Measurements from ENCODE around the gene EXOC3L1. TPM values are rescaled to one million over a fixed set of nuclear protein-coding genes. Genes with fewer than 3 reads are reported as not detected.

Gene EXOC3L1
- total RNA-seq, 2 donors from 2014 or later, result 0.36 TPM; not detected in 1

DNA sequence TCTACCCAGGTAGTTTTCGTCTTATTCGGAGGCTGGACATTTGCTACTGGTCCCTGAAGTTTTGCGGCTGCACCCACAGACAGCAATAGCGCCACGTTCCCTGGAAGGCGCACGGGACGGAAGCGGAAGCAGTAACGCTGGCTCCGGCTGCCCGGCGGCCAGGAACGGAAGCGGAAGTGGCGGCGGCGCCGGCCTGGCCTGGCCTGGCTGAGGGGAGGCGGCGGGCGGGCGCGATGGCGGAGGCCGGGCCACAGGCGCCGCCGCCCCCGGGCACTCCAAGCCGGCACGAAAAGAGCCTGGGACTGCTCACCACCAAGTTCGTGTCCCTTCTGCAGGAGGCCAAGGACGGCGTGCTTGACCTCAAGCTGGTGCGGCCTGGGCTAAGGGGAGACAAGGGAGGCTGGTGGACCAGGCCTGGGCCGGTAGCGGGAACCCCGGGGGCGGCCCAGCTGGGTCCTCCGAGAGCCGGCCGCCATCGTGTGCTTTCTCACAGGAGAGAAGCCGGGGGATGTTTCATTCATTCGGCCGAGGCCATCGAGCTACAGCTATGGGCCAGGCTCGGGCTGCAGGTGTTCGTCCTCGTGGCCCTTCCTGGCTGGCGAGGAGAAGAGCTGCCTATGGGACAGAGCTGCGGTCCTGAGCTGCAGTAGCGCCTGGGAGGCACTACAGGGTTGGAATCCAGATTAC is 2.2 kb upstream of the EXOC3L1 start, which contains the start of gene E2F4:
Gene E2F4 (plus strand): TSS at position 161 of the 687 bp plus-strand sequence. CDS start 73 bp downstream, at position 234.
- peak within 1 kb of the TSS; percentile 92 to 96 for H3K27ac Mint-ChIP-seq
- H3K36me3 Mint-ChIP-seq, result peaks cover 25 to 44% of the 10 kb centered on the region in 2 donors

DNA sequence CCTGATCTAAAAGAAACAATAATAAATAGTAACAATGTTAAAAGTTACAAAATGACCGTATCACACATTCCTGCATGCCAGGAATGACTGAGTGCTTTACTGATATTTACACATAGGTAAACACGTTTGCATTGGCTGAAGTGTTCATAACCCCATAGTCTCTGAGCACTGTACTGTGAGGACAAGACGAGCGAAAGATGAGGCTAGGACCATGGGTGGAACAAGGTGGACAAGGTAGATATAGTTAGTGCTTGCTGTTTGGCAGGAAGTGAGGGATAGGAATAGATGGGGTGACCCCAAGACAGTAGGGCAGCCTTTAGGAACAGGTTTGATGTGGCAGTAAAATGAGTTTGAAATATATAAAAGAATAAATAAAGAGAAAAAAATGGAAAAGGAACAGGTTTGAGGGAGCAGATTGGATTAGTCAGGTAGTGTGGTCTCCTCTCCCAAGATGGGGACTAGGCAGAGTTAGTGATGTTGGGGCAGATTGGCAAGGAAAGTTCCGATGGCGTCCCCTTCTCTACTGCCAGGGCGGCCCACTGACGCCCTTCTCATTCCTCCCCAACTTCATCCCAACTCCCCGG is 1.6 kb upstream of the EXOC3L1 start:
- Mint-ChIP-seq H3K36me3 (peaks cover 20 to 38% of the 10 kb centered on the region in 2 donors), H3K9me3 (no peaks in the 10 kb centered on the region), H3K27ac (peak overlapping the region; percentile 85 to 92)
- ATAC-seq (peak; percentile 15 to 18), DNase-seq (ENCODE audit: low spot score in 2 of 2) (no peak)

More for the DNA sequence above, 2.2 kb upstream of the EXOC3L1 start, which contains the start of gene E2F4:
- peak; percentile 90 to 91 for DNase-seq (ENCODE audit: low spot score in 2 of 2)
- H3K9me3 Mint-ChIP-seq, result no peaks in the 10 kb centered on the region
- ATAC-seq, result peak; percentile 99

DNA sequence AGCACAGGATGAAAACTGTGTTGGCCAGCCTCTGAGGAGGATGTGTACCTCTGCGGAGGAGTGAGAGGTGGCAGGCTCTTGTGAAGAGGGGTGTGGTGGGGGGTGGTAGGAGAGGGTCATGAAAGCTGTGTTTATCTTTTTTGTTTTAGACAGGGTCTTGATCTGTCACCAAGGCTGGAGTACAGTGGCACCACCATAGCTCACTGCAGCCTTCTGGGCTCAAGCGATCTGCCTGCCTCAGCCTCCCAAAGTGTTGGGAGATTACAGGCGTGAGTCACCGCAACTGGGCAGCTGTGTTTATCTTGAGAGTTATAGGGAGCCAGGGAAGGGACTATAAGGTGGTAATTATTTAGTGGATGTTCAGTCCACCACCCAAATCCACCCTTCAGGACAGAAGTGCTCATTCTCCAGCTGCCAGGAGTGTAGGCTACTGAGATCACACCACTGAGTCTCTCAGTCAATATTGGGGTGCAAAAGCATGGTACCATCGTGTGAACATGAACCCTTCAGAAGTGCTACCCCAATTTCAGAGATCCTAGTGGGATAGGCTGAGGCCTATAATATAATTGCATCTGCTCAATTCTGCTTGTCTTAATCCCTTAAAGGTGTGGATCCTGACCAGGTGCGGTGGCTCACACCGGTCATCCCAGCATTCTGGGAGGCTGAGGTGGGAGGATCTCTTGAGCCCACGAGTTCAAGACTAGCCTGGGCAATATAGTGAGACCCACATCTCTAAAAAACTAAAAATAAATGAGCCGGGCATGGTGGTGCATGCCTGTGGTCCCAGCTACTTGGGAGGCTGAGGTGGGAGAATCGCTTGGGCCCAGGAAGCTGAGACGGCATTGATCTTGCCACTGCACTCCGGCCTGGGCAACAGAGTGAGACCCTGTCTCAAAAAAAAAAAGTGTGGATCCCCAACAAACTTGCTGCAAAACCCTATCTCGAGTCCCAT is 788 bp upstream of the EXOC3L1 start:
- no peak for ATAC-seq
- peak overlapping the region in 1 of 2 donors; percentile 92 for H3K27ac Mint-ChIP-seq
- no peak for DNase-seq (ENCODE audit: low spot score in 2 of 2)
- H3K9me3 Mint-ChIP-seq, result no peaks in the 10 kb centered on the region
- H3K36me3 Mint-ChIP-seq, result peaks cover 13 to 30% of the 10 kb centered on the region in 2 donors

DNA sequence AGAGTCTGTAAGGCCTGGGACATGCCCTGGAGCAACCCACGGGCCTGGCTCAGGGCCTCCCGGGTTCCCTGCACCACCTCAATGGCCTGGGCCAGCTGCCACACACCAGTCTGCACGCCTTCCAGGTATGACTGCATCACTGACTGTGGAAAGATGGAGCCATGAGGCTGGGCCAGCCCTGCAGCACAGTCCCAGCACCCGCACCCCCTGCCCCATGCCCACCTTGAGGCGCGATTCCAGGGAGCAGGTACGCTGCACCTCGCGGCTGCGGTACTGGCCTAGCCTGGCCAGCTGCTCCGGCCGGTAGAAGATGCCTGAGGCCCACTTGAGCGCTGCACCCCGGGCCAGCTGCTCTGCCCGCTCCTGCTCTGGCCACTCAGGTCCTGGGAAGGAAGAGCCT is 1.1 kb downstream of the EXOC3L1 start:
- no peak for ATAC-seq
- H3K27ac Mint-ChIP-seq, result no peak overlapping the region
- no peak for DNase-seq (ENCODE audit: low spot score in 2 of 2)
- H3K9me3 Mint-ChIP-seq, result no peaks in the 10 kb centered on the region
- H3K36me3 Mint-ChIP-seq, result peaks cover 7 to 22% of the 10 kb centered on the region in 2 donors

DNA sequence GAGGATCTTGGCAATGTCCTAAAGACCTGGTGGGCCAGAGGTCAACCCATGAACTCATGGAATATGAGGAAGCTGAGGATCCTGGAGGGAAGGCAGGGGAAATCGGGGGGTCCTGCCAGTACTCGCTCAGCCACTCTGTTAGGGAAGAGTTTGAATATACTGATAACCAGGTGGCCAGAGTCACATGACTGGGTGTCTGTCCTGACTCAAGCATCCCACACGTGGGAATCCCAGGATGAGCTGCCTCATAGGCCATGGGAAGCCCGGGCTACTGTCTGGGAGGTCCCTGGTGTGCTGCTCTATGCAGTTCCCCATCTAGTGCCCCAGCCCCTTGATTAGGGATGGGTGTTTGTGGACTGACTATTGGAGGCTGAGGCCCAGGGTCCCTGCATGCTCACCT is 1.6 kb downstream of the EXOC3L1 start:
- no peaks in the 10 kb centered on the region for H3K9me3 Mint-ChIP-seq
- DNase-seq (ENCODE audit: low spot score in 2 of 2), result no peak
- peaks cover 6 to 18% of the 10 kb centered on the region in 2 donors for H3K36me3 Mint-ChIP-seq
- H3K27ac Mint-ChIP-seq, result no peak overlapping the region
- no peak for ATAC-seq

DNA sequence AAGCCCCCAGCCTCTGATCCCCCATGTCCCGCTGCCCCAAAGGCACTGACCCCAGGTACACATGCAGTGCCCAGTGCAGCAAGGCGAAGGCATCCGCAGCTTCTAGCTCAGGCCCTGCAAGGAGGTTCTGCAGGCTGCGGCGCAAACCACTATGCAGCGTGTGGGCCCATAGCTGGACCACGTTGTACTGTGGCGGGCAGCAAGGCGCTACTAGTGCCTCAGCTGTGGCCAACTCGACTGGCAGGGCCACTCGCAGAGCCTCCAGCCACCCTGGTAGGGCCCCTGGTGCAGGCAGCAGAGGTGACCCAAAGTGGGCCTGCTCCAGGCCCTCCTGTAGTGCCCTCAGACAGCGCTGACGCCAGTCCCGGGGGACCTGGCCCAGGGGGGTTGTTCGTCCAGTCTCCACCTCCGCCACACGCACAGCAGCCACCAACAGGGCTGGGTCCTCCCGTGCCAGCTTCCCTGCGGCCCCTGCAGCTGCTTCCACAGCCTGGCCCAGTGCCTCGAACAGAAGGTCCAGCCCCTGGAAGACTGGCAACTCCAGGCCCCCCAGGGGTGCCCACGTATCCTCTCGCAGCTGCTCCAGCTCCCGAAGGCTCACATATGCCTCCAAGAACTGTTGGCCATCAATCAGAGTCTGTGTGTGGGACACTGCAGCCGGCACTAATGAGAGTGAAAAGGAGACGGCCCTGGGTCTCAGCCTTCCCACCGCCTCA is 2.6 kb downstream of the EXOC3L1 start:
- Mint-ChIP-seq H3K9me3 (no peaks in the 10 kb centered on the region), H3K27ac (no peak overlapping the region), H3K36me3 (peaks cover under 1 to 9% of the 10 kb centered on the region in 2 donors)
- no peak for DNase-seq (ENCODE audit: low spot score in 2 of 2)
- no peak for ATAC-seq

DNA sequence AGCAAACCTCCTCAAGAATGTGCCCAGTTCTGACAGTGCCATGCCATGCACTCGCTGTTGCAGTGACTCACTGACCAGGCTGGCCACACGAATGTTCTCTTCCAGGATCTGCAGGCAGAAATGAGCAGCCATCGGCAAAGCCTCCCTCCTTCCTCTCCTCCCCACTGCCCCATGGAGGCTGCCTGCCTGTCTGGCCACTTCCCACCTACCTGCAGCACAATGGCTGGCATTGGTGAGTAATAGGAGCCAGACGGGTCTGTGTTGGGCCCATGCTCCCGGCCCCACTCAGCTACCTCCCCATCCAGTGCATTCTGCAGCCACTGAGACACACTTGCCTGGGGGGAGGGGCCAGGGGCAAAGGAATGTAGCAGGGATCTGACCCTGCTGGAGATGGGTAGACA is 3.4 kb downstream of the EXOC3L1 start:
- Mint-ChIP-seq H3K9me3 (no peaks in the 10 kb centered on the region), H3K36me3 (peaks cover 0 to 5% of the 10 kb centered on the region in 2 donors), H3K27ac (no peak overlapping the region)
- ATAC-seq (no peak), DNase-seq (ENCODE audit: low spot score in 2 of 2) (no peak)

DNA sequence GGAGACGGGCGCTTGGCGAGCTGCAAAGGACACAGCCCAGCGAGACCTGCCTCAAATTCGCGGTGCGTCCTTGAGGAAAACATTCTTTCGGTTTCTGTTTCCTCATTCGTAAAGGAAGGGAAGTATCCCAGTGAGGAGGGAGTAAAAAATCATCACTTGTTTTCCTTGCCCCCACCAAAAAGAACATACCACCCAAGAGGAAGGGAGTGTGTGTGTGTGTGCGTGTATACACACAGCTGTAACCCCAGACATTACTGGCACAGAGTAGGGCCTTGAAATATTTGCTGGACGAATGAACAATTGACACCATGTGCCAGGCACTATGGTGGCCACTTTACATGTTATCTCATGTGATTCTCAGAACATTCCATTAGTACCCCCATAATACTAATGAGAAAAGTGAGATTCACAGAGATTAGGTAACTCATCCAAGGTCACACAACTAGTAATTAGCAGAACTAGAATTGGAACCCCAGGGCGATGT is 4.2 kb downstream of the EXOC3L1 start:
- Mint-ChIP-seq H3K9me3 (no peaks in the 10 kb centered on the region), H3K27ac (no peak overlapping the region), H3K36me3 (no peaks in the 10 kb centered on the region)
- DNase-seq (ENCODE audit: low spot score in 2 of 2) (no peak), ATAC-seq (no peak)

DNA sequence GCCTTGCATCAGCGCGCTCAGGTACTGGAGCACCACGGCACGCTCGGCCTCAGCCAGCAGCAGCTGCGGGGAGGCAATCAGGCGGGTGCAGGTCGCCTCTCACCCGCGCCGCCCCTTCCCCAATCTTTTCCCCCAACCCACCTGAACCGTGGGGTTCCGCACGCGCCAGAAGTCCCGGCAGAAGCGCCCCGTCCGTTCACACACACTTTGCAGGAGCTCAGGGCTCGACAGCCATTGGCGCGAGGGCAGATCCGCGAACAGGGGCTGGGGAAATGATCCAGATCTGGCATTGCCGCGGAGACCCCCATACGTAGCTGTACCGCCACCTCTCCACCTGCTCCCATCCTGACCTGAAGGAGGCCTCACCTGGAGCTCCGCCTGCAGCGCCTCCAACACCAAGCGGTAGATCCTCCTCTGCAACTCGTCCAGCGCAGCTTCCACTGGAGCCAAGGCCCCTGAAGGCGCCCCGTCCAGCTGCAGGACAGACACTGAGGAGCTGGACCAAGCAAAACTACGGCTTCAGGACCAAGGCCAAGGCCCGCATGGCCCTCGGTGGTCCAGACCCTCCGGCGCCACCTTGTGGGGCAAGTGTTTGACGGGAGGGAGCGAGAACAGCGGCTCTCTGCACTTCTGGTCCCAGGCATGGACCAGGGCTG is 4.8 kb downstream of the EXOC3L1 start:
- H3K27ac Mint-ChIP-seq, result peak overlapping the region in 1 of 2 donors; percentile 68
- DNase-seq (ENCODE audit: low spot score in 2 of 2) (peak; percentile 74 to 91), ATAC-seq (peak in 1 of 2 donors; percentile 26)
- no peaks in the 10 kb centered on the region for H3K9me3 Mint-ChIP-seq
- no peaks in the 10 kb centered on the region for H3K36me3 Mint-ChIP-seq

DNA sequence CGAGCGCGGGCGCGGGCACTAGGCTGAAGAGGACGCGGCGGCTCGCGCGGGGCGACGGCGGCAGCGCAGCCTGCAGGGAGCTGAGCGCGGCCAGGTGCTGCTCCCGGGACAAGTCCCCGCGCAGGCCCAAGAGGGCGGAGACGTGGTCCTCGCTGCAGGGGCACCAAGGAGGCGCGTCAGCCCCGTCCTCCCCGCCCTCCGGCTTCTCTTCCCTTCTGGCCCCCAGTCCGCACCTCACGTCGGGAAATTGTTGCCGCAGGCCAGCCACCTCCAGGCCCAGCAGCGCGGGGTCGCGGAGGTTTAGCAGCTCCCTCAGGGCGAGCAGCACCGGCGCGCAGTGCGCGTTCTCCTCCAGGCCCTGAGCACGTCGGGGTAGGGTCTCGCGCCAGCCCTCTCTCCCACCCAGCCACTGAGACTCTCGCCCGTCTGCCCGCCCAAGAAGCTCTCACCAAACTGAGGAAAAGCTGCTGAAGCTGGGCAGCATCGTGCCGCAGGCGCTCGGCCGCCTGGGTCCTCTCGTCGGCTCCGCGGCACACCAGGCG is 5.4 kb downstream of the EXOC3L1 start:
- Mint-ChIP-seq H3K36me3 (no peaks in the 10 kb centered on the region), H3K9me3 (no peaks in the 10 kb centered on the region), H3K27ac (no peak overlapping the region)
- ATAC-seq (peak; percentile 5 to 12), DNase-seq (ENCODE audit: low spot score in 2 of 2) (no peak)

DNA sequence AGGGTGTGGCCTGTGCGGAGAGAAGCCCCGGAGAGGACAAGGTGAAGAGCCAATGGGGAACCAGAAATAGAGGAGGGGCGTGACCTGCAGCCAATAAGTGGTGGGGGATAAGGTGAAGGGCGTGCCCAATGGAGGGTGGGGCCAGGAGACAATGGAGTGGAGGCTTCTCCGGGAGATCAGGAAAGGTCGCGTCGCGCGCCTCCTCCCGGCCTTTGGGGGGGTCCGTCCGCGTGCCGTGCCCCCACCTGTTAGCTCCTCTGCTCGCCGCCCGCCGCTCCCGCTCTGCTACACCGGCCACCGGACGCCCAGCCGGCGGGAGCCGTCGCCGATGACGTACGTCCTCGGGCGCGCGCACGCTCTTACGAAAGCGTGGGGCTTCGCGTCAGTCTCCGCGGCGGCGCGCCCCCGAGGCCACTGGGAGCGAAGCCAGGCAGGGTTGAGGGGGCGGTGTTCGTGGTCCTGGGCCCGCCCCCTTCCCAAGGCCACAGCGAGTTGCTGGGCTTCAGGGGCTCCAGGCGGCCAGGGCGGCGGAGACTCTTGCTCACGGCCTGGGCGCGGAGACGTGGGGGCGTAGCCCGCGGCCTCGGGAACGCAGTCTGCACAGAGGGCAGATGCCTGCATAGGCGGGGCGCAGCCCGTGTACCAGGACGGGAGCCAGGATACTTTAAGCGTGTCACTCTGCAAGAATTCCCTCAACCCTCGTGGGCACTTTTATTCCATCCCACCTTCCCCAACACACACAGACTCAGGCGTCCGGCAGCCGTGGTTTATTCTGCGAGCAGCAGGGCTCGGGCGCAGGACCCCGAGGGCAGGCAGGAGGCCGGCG is 6.1 kb downstream of the EXOC3L1 start, which contains the start of gene MATCAP1:
Gene MATCAP1 (minus strand): TSS at position 337 of the 826 bp plus-strand sequence. CDS start 3,353 bp downstream, outside the sequence.
- DNase-seq (ENCODE audit: low spot score in 2 of 2) (peak; percentile 93 to 94), ATAC-seq (peak; percentile 96 to 97)
- Mint-ChIP-seq H3K36me3 (peaks cover 0 to 3% of the 10 kb centered on the region in 2 donors), H3K27ac (no peak within 1 kb of the TSS), H3K9me3 (no peaks in the 10 kb centered on the region)

DNA sequence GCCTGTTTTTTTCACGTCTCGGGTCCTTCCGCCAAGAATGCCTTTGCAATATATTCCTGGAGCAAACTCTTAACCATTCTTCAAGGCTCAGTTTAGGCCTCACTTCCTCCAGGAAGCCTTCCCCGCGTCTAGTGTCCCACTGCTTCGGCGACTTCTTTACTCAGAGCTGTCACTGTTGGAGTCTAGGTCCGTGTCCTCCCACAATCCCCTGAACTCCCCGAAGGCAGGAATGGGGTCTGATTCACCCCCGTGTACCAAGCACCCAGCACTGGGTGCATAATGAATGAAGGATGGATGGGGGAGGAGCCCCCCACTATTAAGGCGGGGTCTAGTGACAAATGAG is 6.7 kb downstream of the EXOC3L1 start:
- ATAC-seq, result no peak
- no peak for DNase-seq (ENCODE audit: low spot score in 2 of 2)
- Mint-ChIP-seq H3K36me3 (peaks cover 0 to 6% of the 10 kb centered on the region in 2 donors), H3K27ac (no peak overlapping the region), H3K9me3 (no peaks in the 10 kb centered on the region)

DNA sequence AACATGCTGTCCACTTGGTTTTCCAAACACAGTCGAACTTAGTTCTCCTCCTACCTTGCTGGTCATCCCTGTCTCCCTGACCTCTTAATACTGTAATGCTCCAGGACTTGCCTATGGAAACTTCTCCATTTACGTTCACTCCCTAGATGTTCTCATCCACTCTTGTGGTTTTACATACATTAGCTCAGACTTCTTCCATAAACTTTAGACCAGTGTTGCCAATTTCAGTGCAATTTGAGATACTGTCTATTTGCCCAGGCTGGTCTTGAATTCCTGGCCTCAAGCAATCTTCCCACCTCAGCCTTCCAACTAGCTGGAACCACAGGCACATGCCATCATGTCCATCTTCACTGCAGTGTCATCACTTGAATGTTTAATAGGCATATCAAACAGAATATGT is 7.6 kb downstream of the EXOC3L1 start:
- no peak for DNase-seq (ENCODE audit: low spot score in 2 of 2)
- no peak for ATAC-seq
- Mint-ChIP-seq H3K36me3 (peaks cover 0 to 11% of the 10 kb centered on the region in 2 donors), H3K9me3 (no peaks in the 10 kb centered on the region), H3K27ac (no peak overlapping the region)

DNA sequence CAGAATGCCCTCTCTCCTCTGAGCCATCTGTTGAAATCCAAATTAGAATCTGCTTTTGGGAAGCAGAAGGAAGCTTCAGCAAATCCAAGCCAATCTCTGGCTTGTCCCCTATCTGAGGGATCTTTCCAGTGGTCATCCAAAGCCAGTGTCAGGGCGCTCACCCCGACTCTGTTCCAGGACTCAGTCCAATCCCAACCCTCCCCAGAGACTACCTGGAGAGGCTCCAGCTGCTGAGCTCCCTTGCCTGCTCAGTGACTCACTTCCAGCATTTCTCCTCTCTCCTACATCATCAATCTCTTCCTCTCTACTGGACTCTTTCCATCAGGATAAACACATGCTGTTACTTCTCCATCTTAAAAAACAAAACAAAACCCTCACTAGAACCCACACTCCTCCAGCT is 8.6 kb downstream of the EXOC3L1 start:
- ATAC-seq (no peak), DNase-seq (ENCODE audit: low spot score in 2 of 2) (no peak)
- H3K36me3 Mint-ChIP-seq, result peaks cover 0 to 13% of the 10 kb centered on the region in 2 donors
- no peaks in the 10 kb centered on the region for H3K9me3 Mint-ChIP-seq
- H3K27ac Mint-ChIP-seq, result no peak overlapping the region

DNA sequence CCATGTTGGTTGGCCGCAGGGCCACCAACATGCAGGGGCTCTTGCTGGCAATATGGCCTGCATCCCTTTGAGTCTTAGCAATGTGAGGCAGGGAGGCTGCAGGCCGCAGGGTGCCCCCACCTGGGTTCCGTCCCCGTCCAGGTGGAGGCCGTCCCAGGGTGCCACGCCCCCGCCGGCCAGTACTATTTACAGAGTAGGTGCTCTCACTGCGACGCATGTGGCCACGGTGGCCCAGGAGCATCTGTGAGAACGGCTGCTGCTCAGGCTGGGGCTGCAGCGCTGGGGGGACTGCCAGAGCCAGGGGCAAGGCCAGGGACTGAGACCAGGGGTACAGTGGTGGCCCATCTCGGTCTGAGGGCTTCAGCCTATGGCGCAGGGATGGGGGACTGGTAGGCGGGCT is 9.8 kb downstream of the EXOC3L1 start:
- peaks cover 0 to 24% of the 10 kb centered on the region in 2 donors for H3K36me3 Mint-ChIP-seq
- H3K9me3 Mint-ChIP-seq, result no peaks in the 10 kb centered on the region
- DNase-seq (ENCODE audit: low spot score in 2 of 2), result no peak
- H3K27ac Mint-ChIP-seq, result no peak overlapping the region
- ATAC-seq, result no peak

Data from activated naive CD4-positive, alpha-beta T cell treated with anti-CD3 and anti-CD28 coated beads, Interleukin-2, amount 50 U/mL, for 72 hours (primary cell).